Medulla oblongata (tissue), 1 donor: ENCODE data around the gene ST6GALNAC6.

Experiments used
- DNase-seq: peaks from one replicate; pipeline ENCODE4 v3.0.0-alpha.2; 2015; ENCODE audit errors: extremely low spot score

The ST6GALNAC6 gene

GRCh38 chr9:127916720-127917581 is 17.5 kb upstream of the ST6GALNAC6 start, which contains the start of gene ST6GALNAC4:
Gene ST6GALNAC4, minus strand, starts transcription at chr9:127917041. Its CDS starts 622 bp downstream, at chr9:127916419.
- peak; percentile 94 for DNase-seq

- DNase-seq, result no peak
Measured at GRCh38 chr9:127915801-127916719, 16.7 kb upstream of the ST6GALNAC6 start.

GRCh38 chr9:127915325-127915752 is 15.9 kb upstream of the ST6GALNAC6 start:
- no peak for DNase-seq

- DNase-seq, result no peak
Measured at GRCh38 chr9:127913682-127914081, 14.3 kb upstream of the ST6GALNAC6 start.

GRCh38 chr9:127912882-127913281 is 13.5 kb upstream of the ST6GALNAC6 start:
- no peak for DNase-seq

GRCh38 chr9:127912296-127912695 is 12.9 kb upstream of the ST6GALNAC6 start:
- DNase-seq, result no peak

- DNase-seq, result no peak
Measured at GRCh38 chr9:127910613-127911205, 11.3 kb upstream of the ST6GALNAC6 start.

GRCh38 chr9:127909839-127910273 is 10.5 kb upstream of the ST6GALNAC6 start:
- no peak for DNase-seq

- DNase-seq, result no peak
Measured at GRCh38 chr9:127908660-127908926, 9.2 kb upstream of the ST6GALNAC6 start.

GRCh38 chr9:127907867-127908659 is 8.7 kb upstream of the ST6GALNAC6 start:
- no peak for DNase-seq

- DNase-seq, result peak; percentile 72
Measured at GRCh38 chr9:127905788-127906191, 6.4 kb upstream of the ST6GALNAC6 start.

- DNase-seq, result no peak
Measured at GRCh38 chr9:127905004-127905728, 5.8 kb upstream of the ST6GALNAC6 start.

GRCh38 chr9:127904561-127905003 is 5.2 kb upstream of the ST6GALNAC6 start:
- peak; percentile 57 for DNase-seq

GRCh38 chr9:127903557-127904475 is 4.4 kb upstream of the ST6GALNAC6 start:
- no peak for DNase-seq

- DNase-seq, result no peak
Measured at GRCh38 chr9:127898433-127899127, 823 bp downstream of the ST6GALNAC6 start.

- DNase-seq, result peak; percentile 82
Measured at GRCh38 chr9:127897193-127897692, 2.2 kb downstream of the ST6GALNAC6 start.

- no peak for DNase-seq
Measured at GRCh38 chr9:127896395-127897192, 2.8 kb downstream of the ST6GALNAC6 start.

GRCh38 chr9:127895811-127896210 is 3.6 kb downstream of the ST6GALNAC6 start:
- no peak for DNase-seq
